GM19023 (cell line): ENCODE data around the gene ZFP36L2.
A peak's percentile ranks its signal among the peaks of the same experiment; 100 is the strongest.

Experiments used
- ATAC-seq: cut with Tn5 transposase; IDR thresholded peaks from one replicate; pipeline ENCODE4 v1.9.1; 2021; ENCODE audit warnings: mild to moderate bottlenecking, moderate library complexity; ENCODE audit not compliant: unreplicated experiment

ZFP36L2 gene

GRCh38 chr2:43224571-43225092 is 1.8 kb downstream of the ZFP36L2 start:
- no peak for ATAC-seq

GRCh38 chr2:43224131-43224570 is 2.3 kb downstream of the ZFP36L2 start:
- no peak for ATAC-seq

- ATAC-seq: no peak
Measured at GRCh38 chr2:43223521-43224001, 2.8 kb downstream of the ZFP36L2 start.

- no peak for ATAC-seq
Measured at GRCh38 chr2:43222475-43223309, 3.7 kb downstream of the ZFP36L2 start.

GRCh38 chr2:43221763-43222474 is 4.5 kb downstream of the ZFP36L2 start:
- ATAC-seq: no peak

- no peak for ATAC-seq
Measured at GRCh38 chr2:43221124-43221762, 5.2 kb downstream of the ZFP36L2 start.

GRCh38 chr2:43220760-43221123 is 5.7 kb downstream of the ZFP36L2 start:
- no peak for ATAC-seq

- ATAC-seq: no peak
Measured at GRCh38 chr2:43220229-43220751, 6.1 kb downstream of the ZFP36L2 start.

GRCh38 chr2:43219383-43220228 is 6.8 kb downstream of the ZFP36L2 start:
- peak; percentile 54 for ATAC-seq

GRCh38 chr2:43218702-43219382 is 7.6 kb downstream of the ZFP36L2 start:
- no peak for ATAC-seq

GRCh38 chr2:43218155-43218701 is 8.2 kb downstream of the ZFP36L2 start:
- ATAC-seq: no peak

GRCh38 chr2:43217228-43218154 is 8.9 kb downstream of the ZFP36L2 start:
- no peak for ATAC-seq

GRCh38 chr2:43216629-43217028 is 9.8 kb downstream of the ZFP36L2 start:
- ATAC-seq: no peak

- no peak for ATAC-seq
Measured at GRCh38 chr2:43215673-43216255, 10.6 kb downstream of the ZFP36L2 start.

- no peak for ATAC-seq
Measured at GRCh38 chr2:43214253-43214652, 12.2 kb downstream of the ZFP36L2 start.

- ATAC-seq: no peak
Measured at GRCh38 chr2:43212931-43213330, 13.5 kb downstream of the ZFP36L2 start.

- no peak for ATAC-seq
Measured at GRCh38 chr2:43212216-43212835, 14.1 kb downstream of the ZFP36L2 start.
